Liver (tissue), 9 donors: ENCODE measurements around the gene MTG1. TPM values are rescaled to one million over a fixed set of nuclear protein-coding genes. Genes with fewer than 3 reads are reported as not detected.

Experiments
- DNase-seq: peaks from one replicate; pipeline ENCODE4 v3.0.0-alpha.2; 2017; ENCODE audit warnings: low spot score
- H3K27ac ChIP-seq, 2 donors: one replicate each; pipeline ENCODE4 v1.7.0; 2013; ENCODE audit warnings: inconsistent platforms in 2 of 2, low read length in 2 of 2, control low read depth in 1 of 2, low read depth in 1 of 2, mild to moderate bottlenecking in 1 of 2
- H3K27me3 ChIP-seq, 4 donors: one replicate each; pipeline versions ENCODE4 v1.6.1 to v1.7.0; 2013; ENCODE audit warnings: low read length in 3 of 4, inconsistent platforms in 1 of 4, mild to moderate bottlenecking in 1 of 4, moderate library complexity in 1 of 4; ENCODE audit not compliant: control insufficient read depth in 4 of 4, insufficient read depth in 4 of 4
- H3K36me3 ChIP-seq, 4 donors: one replicate each; pipeline versions ENCODE4 v1.6.1 to v1.7.0; 2013; ENCODE audit warnings: low read length in 3 of 4, mild to moderate bottlenecking in 3 of 4, low read depth in 1 of 4, moderate library complexity in 1 of 4; ENCODE audit not compliant: control insufficient read depth in 4 of 4, insufficient read depth in 3 of 4
- H3K4me1 ChIP-seq, 4 donors: one replicate each; pipeline versions ENCODE4 v1.6.1 to v1.7.0; 2013; ENCODE audit warnings: low read length in 3 of 4, mild to moderate bottlenecking in 3 of 4, moderate library complexity in 1 of 4; ENCODE audit not compliant: control insufficient read depth in 4 of 4, insufficient read depth in 4 of 4
- H3K4me3 ChIP-seq, 3 donors: one replicate each; pipeline versions ENCODE4 v1.6.1 to v1.7.0; 2013; ENCODE audit warnings: low read length in 3 of 3, control low read depth in 1 of 3, low read depth in 1 of 3, mild to moderate bottlenecking in 1 of 3
- H3K9ac ChIP-seq, 2 donors: one replicate each; pipeline ENCODE4 v1.7.0; 2013; ENCODE audit warnings: low read length in 2 of 2, mild to moderate bottlenecking in 2 of 2, moderate library complexity in 2 of 2, control low read depth in 1 of 2, low read depth in 1 of 2
- H3K9me3 ChIP-seq, 4 donors: one replicate each; pipeline versions ENCODE4 v1.6.1 to v1.7.0; 2013; ENCODE audit warnings: low read length in 3 of 4; ENCODE audit not compliant: control insufficient read depth in 4 of 4
- ATF3 ChIP-seq: IDR thresholded peaks from 2 replicates; pipeline ENCODE4 v1.6.1; 2016; ENCODE audit warnings: antibody characterized with exemption
- EGR1 ChIP-seq, 2 donors: IDR thresholded peaks; 2 replicates each; pipeline ENCODE4 v1.6.1; 2016 to 2018; ENCODE audit warnings: antibody characterized with exemption in 2 of 2, low read depth in 2 of 2
- FOXA1 ChIP-seq: IDR thresholded peaks from 2 replicates; pipeline ENCODE4 v1.6.1; 2016; ENCODE audit warnings: antibody characterized with exemption
- FOXA2 ChIP-seq: IDR thresholded peaks from 2 replicates; pipeline ENCODE4 v1.6.1; 2016; ENCODE audit warnings: antibody characterized with exemption
- GABPA ChIP-seq, 2 donors: IDR thresholded peaks in 1 of 2; conservative IDR thresholded peaks in 1 of 2; 2 replicates each; pipeline ENCODE4 v1.6.1; 2016; ENCODE audit warnings: antibody characterized with exemption in 2 of 2, mild to moderate bottlenecking in 1 of 2, moderate library complexity in 1 of 2
- HNF4A ChIP-seq, 2 donors: conservative IDR thresholded peaks; 2 replicates each; pipeline ENCODE4 v1.6.1; 2016; ENCODE audit warnings: antibody characterized with exemption in 2 of 2, mild to moderate bottlenecking in 2 of 2
- HNF4G ChIP-seq: IDR thresholded peaks from 2 replicates; pipeline ENCODE4 v1.6.1; 2016; ENCODE audit warnings: antibody characterized with exemption
- JUND ChIP-seq, 2 donors: IDR thresholded peaks; 2 replicates each; pipeline ENCODE4 v1.6.1; 2016; ENCODE audit warnings: antibody characterized with exemption in 2 of 2
- MAX ChIP-seq: IDR thresholded peaks from 2 replicates; pipeline ENCODE4 v1.6.1; 2016; ENCODE audit warnings: antibody characterized with exemption
- NR2F2 ChIP-seq: IDR thresholded peaks from 2 replicates; pipeline ENCODE4 v1.6.1; 2016; ENCODE audit warnings: antibody characterized with exemption
- RAD21 ChIP-seq, 2 donors: IDR thresholded peaks; 2 replicates each; pipeline ENCODE4 v1.6.1; 2016; ENCODE audit warnings: antibody characterized with exemption in 2 of 2, mild to moderate bottlenecking in 2 of 2
- REST ChIP-seq: IDR thresholded peaks from 2 replicates; pipeline ENCODE4 v1.6.1; 2016; ENCODE audit warnings: antibody characterized with exemption, mild to moderate bottlenecking
- RXRA ChIP-seq, 2 donors: IDR thresholded peaks; 2 replicates each; pipeline ENCODE4 v1.6.1; 2017 to 2018; ENCODE audit warnings: antibody characterized with exemption in 2 of 2, mild to moderate bottlenecking in 1 of 2
- SP1 ChIP-seq: IDR thresholded peaks from 2 replicates; pipeline ENCODE4 v1.6.1; 2018; ENCODE audit warnings: antibody characterized with exemption, mild to moderate bottlenecking
- TAF1 ChIP-seq: conservative IDR thresholded peaks from 2 replicates; pipeline ENCODE4 v1.6.1; 2016; ENCODE audit warnings: antibody characterized with exemption, mild to moderate bottlenecking
- YY1 ChIP-seq: IDR thresholded peaks from 2 replicates; pipeline ENCODE4 v1.6.1; 2016; ENCODE audit warnings: antibody characterized with exemption, mild to moderate bottlenecking
- whole genome bisulfite sequencing: extraction: QIAGEN DNeasy Blood & Tissue Kit; methylation state at CpG from one replicate; pipeline ENCODE4 v1.1.7; 2013; 5-methylcytosine and 5-hydroxymethylcytosine counted together
- polyA plus RNA-seq, 2 donors: library from polyadenylated mRNA; stranded (reverse) in 1 of 2; unstranded in 1 of 2; fragments of 200-250 nt in 1 of 2; fragments of >200 nt in 1 of 2; fragmentation: Nextera tagmentation in 1 of 2; extraction: Ambion mirVana in 1 of 2; gene quantifications; one replicate each; pipeline versions ENCODE4 v1.2.1 to v1.2.3, GENCODE V29; 2013 to 2015
- total RNA-seq, 2 donors: library from RNA; depleted of rRNA; stranded (reverse); fragments of >200 nt; gene quantifications; one replicate each; pipeline ENCODE4 v1.2.3, GENCODE V29; 2014
- TF ChIP-seq, protein P1 (sequence below): IDR thresholded peaks from 2 replicates; pipeline ENCODE4 v1.6.1; 2016; ENCODE audit warnings: antibody characterized with exemption
- TF ChIP-seq, protein P2 (sequence below): fragments of 150-350 bp; IDR thresholded peaks from 2 replicates; pipeline ENCODE4 v1.5.1; 2017; ENCODE audit warnings: improper control_type of control experiment, low read depth, low read length; ENCODE audit not compliant: missing input control
- donor health status: healthy.
- donor health status: healthy.
- donor health status: healthy.
- donor health status: healthy.
- donor health status: healthy.

Gene MTG1
- total and polyA plus RNA-seq, 4 donors: 19.4 to 70.6 (median 38.2) TPM

DNA sequence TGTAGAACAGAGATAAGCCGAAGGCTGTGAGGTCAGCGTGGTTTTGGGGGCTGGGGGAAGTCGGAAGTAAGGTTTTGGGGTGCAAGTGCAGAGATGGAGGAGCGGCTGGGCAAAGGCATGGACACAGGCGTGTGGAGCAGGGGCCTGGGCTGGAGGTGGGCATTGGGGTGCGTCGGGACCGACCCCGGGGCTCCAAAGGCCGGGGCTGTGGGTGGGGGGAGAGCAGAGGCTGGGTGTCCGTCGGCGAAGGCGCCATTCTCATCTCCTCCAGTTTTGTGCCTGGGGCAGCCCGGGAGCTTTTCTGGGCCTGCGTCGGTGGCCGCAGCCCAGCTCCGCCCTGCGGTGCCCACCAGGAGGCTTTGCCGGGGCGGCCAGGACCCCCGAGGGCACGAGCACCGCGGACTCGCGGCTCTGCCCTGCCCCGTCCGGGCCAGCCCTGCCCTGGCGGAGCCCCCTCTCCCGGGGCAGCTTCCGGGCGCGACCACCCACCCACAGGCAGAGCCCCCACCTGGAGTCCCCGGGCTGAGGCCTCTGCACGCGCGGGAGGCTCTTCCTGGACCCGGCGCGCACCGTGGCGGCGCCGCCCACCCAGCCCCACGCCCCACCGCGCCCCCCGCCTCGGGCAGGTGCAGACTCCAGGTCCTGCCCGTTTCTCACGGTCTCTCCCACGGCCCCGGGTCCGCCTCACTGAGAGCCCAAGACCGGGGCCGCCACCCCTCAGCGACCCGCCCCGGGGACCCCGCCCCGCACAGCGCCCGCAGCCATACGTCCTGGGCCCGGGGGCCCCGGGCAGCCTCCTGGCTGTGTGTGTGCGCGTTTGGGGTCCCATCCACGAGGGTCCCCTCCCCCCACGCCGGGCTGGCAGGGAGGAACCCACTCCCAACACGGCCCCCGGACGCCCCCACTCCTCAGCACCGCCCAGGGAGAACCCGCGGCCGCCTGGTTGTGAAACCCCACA, 52.1 kb downstream of the MTG1 start:
- Histone ChIP-seq H3K4me1 (no peaks in the 10 kb centered on the region), H3K9ac (no peak overlapping the region), H3K9me3 (peaks cover 4 to 17% (median 11%) of the 10 kb centered on the region in 4 donors), H3K4me3 (no peak overlapping the region), H3K27ac (no peak overlapping the region), H3K27me3 (no peaks in the 10 kb centered on the region), H3K36me3 (no peaks in the 10 kb centered on the region)
- WGBS: 60% methylated on average over 80 of the region's 80 CpGs
- TF ChIP-seq GABPA (IDR thresholded peaks at IDR 0.05 in 1 of 2, conservative IDR thresholded peaks at IDR 0.05 in 1 of 2) (no peak), MAX (no peak), RAD21 (IDR thresholded peaks at IDR 0.05) (no peak), FOXA1 (no peak), NR2F2 (no peak), FOXA2 (no peak), ATF3 (no peak), RXRA (IDR thresholded peaks at IDR 0.05) (no peak), EGR1 (IDR thresholded peaks at IDR 0.05; ENCODE audit: low read depth in 2 of 2) (no peak), HNF4G (no peak), SP1 (no peak), YY1 (no peak), HNF4A (conservative IDR thresholded peaks at IDR 0.05) (no peak), JUND (IDR thresholded peaks at IDR 0.05) (no peak), TAF1 (no peak), REST (no peak)
- TF ChIP-seq, protein P1, sequence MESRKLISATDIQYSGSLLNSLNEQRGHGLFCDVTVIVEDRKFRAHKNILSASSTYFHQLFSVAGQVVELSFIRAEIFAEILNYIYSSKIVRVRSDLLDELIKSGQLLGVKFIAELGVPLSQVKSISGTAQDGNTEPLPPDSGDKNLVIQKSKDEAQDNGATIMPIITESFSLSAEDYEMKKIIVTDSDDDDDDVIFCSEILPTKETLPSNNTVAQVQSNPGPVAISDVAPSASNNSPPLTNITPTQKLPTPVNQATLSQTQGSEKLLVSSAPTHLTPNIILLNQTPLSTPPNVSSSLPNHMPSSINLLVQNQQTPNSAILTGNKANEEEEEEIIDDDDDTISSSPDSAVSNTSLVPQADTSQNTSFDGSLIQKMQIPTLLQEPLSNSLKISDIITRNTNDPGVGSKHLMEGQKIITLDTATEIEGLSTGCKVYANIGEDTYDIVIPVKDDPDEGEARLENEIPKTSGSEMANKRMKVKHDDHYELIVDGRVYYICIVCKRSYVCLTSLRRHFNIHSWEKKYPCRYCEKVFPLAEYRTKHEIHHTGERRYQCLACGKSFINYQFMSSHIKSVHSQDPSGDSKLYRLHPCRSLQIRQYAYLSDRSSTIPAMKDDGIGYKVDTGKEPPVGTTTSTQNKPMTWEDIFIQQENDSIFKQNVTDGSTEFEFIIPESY: no peak
- TF ChIP-seq, protein P2, sequence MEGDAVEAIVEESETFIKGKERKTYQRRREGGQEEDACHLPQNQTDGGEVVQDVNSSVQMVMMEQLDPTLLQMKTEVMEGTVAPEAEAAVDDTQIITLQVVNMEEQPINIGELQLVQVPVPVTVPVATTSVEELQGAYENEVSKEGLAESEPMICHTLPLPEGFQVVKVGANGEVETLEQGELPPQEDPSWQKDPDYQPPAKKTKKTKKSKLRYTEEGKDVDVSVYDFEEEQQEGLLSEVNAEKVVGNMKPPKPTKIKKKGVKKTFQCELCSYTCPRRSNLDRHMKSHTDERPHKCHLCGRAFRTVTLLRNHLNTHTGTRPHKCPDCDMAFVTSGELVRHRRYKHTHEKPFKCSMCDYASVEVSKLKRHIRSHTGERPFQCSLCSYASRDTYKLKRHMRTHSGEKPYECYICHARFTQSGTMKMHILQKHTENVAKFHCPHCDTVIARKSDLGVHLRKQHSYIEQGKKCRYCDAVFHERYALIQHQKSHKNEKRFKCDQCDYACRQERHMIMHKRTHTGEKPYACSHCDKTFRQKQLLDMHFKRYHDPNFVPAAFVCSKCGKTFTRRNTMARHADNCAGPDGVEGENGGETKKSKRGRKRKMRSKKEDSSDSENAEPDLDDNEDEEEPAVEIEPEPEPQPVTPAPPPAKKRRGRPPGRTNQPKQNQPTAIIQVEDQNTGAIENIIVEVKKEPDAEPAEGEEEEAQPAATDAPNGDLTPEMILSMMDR: no peak
- DNase-seq: no peak
